ENCODE results near the gene FOXP1. TPM values are rescaled to one million over a fixed set of nuclear protein-coding genes. Genes with fewer than 3 reads are reported as not detected.

The FOXP1 gene
- total RNA-seq, 1 experiment from 2014 or later: 75.3 TPM

DNA sequence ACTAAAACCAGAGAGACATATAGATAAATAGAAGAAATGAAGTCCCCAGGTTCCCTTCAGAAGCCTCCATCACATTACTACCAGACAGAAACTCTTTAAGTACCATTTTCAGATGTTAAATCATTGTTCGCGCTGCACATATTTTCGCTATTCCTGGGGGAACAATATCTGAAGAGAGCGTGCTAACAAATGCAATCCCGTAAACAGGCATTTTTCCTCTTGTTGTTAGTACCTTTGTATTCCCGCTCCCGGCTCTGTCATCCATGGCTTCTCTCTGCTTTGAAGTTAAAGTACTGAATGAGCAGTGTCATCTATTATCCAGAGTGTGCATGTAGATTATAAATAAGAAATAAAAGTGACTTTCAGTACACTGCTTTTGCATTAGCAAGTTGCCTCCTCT lies 412.3 kb downstream of the FOXP1 start:
- no peak for DNase-seq
- Histone ChIP-seq H2AFZ (ENCODE audit: low read length) (no peak overlapping the region), H3K56ac (ENCODE audit: insufficient read length, low read depth, low read length) (no peak overlapping the region), H3K18ac (ENCODE audit: insufficient read length, low read depth, low read length) (no peak overlapping the region), H2BK120ac (ENCODE audit: low read depth, low read length, poor library complexity, severe bottlenecking) (no peak overlapping the region), H3T11ph (ENCODE audit: low read length) (no peak overlapping the region), H3K9ac (ENCODE audit: extremely low read depth, insufficient read length, low read length) (no peak overlapping the region), H2BK20ac (ENCODE audit: low read depth, low read length, poor library complexity, severe bottlenecking) (no peak overlapping the region), H2BK15ac (ENCODE audit: low read depth, low read length) (no peak overlapping the region), H3K14ac (ENCODE audit: insufficient read depth, low read length) (no peak overlapping the region), H3K79me2 (ENCODE audit: insufficient read depth, low read length) (no peaks in the 10 kb centered on the region), H3K27ac (ENCODE audit: insufficient read length, low read depth, low read length) (no peak overlapping the region), H4K91ac (ENCODE audit: insufficient read length, low read depth, low read length) (no peak overlapping the region), H4K20me1 (ENCODE audit: control insufficient read depth, insufficient read depth, insufficient read length) (no peaks in the 10 kb centered on the region), H3K23ac (ENCODE audit: insufficient read length, low read depth, low read length) (no peak overlapping the region), H3K4me1 (ENCODE audit: insufficient read depth, low read length) (no peaks in the 10 kb centered on the region; the same call in 1 of the 2 replicates), H2AK5ac (ENCODE audit: insufficient read length, low read length) (no peak overlapping the region), H3K4me2 (ENCODE audit: insufficient read depth, insufficient read length, low read length) (no peak overlapping the region), H3K79me1 (ENCODE audit: insufficient read depth, low read depth, low read length, poor library complexity, severe bottlenecking) (no peaks in the 10 kb centered on the region), H3K9me3 (ENCODE audit: control insufficient read depth, low read depth, low read length) (no peaks in the 10 kb centered on the region), H4K8ac (replicated peaks; ENCODE audit: insufficient read length, low read depth, low read length) (no peak overlapping the region), H3K4ac (ENCODE audit: low read depth, low read length) (no peak overlapping the region), H2BK5ac (ENCODE audit: insufficient read length, low read length) (no peak overlapping the region), H4K5ac (ENCODE audit: insufficient read length, low read depth, low read length) (no peak overlapping the region), H3K23me2 (ENCODE audit: insufficient read length, low read depth, low read length, poor library complexity, severe bottlenecking) (no peaks in the 10 kb centered on the region), H3K27me3 (ENCODE audit: insufficient read depth, low read length) (no peaks in the 10 kb centered on the region), H2BK12ac (ENCODE audit: insufficient read length, low read depth, low read length) (no peak overlapping the region)
- H3K36me3 Mint-ChIP-seq (ENCODE audit: insufficient read depth in 1 of 3, low read depth in 3 of 3): peaks cover 0 to 6% (median 0%) of the 10 kb centered on the region in 3 experiments; a peak in 3 of 7 replicates
- H3K4me3 Mint-ChIP-seq: no peak overlapping the region
- no peaks in the 10 kb centered on the region for H3K27me3 Mint-ChIP-seq (ENCODE audit: low read depth)
- TF ChIP-seq, protein P1, sequence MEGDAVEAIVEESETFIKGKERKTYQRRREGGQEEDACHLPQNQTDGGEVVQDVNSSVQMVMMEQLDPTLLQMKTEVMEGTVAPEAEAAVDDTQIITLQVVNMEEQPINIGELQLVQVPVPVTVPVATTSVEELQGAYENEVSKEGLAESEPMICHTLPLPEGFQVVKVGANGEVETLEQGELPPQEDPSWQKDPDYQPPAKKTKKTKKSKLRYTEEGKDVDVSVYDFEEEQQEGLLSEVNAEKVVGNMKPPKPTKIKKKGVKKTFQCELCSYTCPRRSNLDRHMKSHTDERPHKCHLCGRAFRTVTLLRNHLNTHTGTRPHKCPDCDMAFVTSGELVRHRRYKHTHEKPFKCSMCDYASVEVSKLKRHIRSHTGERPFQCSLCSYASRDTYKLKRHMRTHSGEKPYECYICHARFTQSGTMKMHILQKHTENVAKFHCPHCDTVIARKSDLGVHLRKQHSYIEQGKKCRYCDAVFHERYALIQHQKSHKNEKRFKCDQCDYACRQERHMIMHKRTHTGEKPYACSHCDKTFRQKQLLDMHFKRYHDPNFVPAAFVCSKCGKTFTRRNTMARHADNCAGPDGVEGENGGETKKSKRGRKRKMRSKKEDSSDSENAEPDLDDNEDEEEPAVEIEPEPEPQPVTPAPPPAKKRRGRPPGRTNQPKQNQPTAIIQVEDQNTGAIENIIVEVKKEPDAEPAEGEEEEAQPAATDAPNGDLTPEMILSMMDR (conservative IDR thresholded peaks at IDR 0.05): no peak
- H3K9me3 Mint-ChIP-seq: no peaks in the 10 kb centered on the region
- peak overlapping the region in 1 of 3 experiments; percentile 32; a peak in 1 of 7 replicates for H3K27ac Mint-ChIP-seq
- WGBS (ENCODE audit: extremely low coverage, insufficient read length, low lambda C conversion rate): no CpG with 5 or more reads among the region's 7 CpGs
- H3K4me1 Mint-ChIP-seq: peaks cover 28 to 45% of the 10 kb centered on the region in 2 experiments

All from H9 (cell line).